Breast epithelium (tissue), 3 donors: ENCODE measurements around the gene FKBP8.

Source experiments
- CTCF ChIP-seq, 3 donors: fragments of 450-650 bp; IDR thresholded peaks; one replicate each; pipeline ENCODE4 v1.5.1; 2016 to 2017; ENCODE audit warnings: antibody characterized with exemption in 3 of 3, mild to moderate bottlenecking in 3 of 3, moderate library complexity in 3 of 3
- POLR2AphosphoS5 ChIP-seq, 3 donors: sonication (generic); formaldehyde crosslinking; IDR thresholded peaks; one replicate each; pipeline ENCODE4 v1.6.1; 2017; ENCODE audit warnings: antibody characterized with exemption in 3 of 3

- no peak for TF ChIP-seq CTCF (IDR thresholded peaks at IDR 0.05)
- no peak for TF ChIP-seq POLR2AphosphoS5 (IDR thresholded peaks at IDR 0.05)
Measured at GRCh38 chr19:18587561-18587960, 44.2 kb upstream of the FKBP8 start.
